Testis (tissue), 2 donors: Measurements from ENCODE around the gene SPEN.

Experiments
- CTCF ChIP-seq, 3 experiments: fragments of 450-650 bp in 2 of 3; fragments of 200-600 bp in 1 of 3; sonication (generic) in 1 of 3; IDR thresholded peaks; one replicate each; pipeline ENCODE4 v1.5.1; 2016 to 2019; ENCODE audit warnings: antibody characterized with exemption in 3 of 3, mild to moderate bottlenecking in 2 of 3, moderate library complexity in 1 of 3
- POLR2A ChIP-seq: fragments of 450-650 bp; IDR thresholded peaks from one replicate; pipeline ENCODE4 v1.6.1; 2017; ENCODE audit warnings: antibody characterized with exemption, mild to moderate bottlenecking, moderate library complexity

- TF ChIP-seq CTCF (IDR thresholded peaks at IDR 0.05): no peak
- no peak for TF ChIP-seq POLR2A
Observed at GRCh38 chr1:15848143-15848928, 829 bp downstream of the SPEN start.
